Measurements from ENCODE around the gene PNPLA8.

PNPLA8 gene

GRCh38 chr7:108480311-108480710 lies 45.6 kb downstream of the PNPLA8 start:
- no peaks in the 10 kb centered on the region for H3K9me3 ChIP-seq (ENCODE audit: insufficient read depth, low read depth, low read length)
- H3K4me1 ChIP-seq (ENCODE audit: insufficient read depth, low read length, poor library complexity, severe bottlenecking): no peaks in the 10 kb centered on the region
- H3K79me2 ChIP-seq (ENCODE audit: insufficient read depth, low read length): no peaks in the 10 kb centered on the region
- H3K36me3 ChIP-seq (ENCODE audit: insufficient read depth, low read length): peaks cover 36% of the 10 kb centered on the region; the same call in 1 of the 2 replicates
- no peak overlapping the region for H3K9ac ChIP-seq (ENCODE audit: low read depth, low read length, poor library complexity, severe bottlenecking)
- H4K20me1 ChIP-seq (ENCODE audit: insufficient read depth, low read length, poor library complexity, severe bottlenecking): no peaks in the 10 kb centered on the region
- H3F3A ChIP-seq (ENCODE audit: low read depth): no peaks in the 10 kb centered on the region
- TF ChIP-seq EZH2phosphoT487 (IDR thresholded peaks at IDR 0.05; ENCODE audit: borderline replicate concordance) (no peak), CTCF (conservative IDR thresholded peaks at IDR 0.05; ENCODE audit: low read length) (no peak)
- H3K27me3 ChIP-seq (ENCODE audit: insufficient read depth, low read length, poor library complexity, severe bottlenecking): no peaks in the 10 kb centered on the region
- no peak overlapping the region for H3K4me3 ChIP-seq (ENCODE audit: low read length, poor library complexity, severe bottlenecking)
- H3K9me2 ChIP-seq (replicated peaks; ENCODE audit: low read depth, low read length): no peaks in the 10 kb centered on the region
- H3K4me2 ChIP-seq (ENCODE audit: low read depth, low read length, poor library complexity, severe bottlenecking): no peak overlapping the region
- no peak overlapping the region for H2AFZ ChIP-seq (ENCODE audit: low read length)

DNA sequence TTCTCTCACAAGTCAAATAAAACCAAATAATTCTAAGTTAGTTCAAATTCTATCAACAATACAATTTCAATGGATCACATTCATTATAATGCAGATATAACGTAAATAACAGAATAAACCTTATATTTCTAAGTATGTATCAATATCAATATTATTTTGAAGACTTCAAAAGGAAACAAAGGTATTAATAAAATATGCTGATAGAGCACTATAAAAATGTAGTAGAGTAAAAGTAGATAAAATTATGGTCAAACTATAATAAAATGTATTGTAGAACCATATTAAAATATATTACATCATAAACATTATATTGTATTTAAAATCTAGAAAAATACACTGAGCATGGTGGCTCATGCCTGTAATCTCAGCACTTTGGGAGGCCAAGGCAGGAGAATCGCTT lies 46.2 kb downstream of the PNPLA8 start:
- TF ChIP-seq CTCF (conservative IDR thresholded peaks at IDR 0.05; ENCODE audit: low read length): no peak
- no peak for TF ChIP-seq EZH2phosphoT487 (IDR thresholded peaks at IDR 0.05; ENCODE audit: borderline replicate concordance)
- Histone ChIP-seq H3K9me3 (ENCODE audit: insufficient read depth, low read depth, low read length) (no peaks in the 10 kb centered on the region), H3K79me2 (ENCODE audit: insufficient read depth, low read length) (no peaks in the 10 kb centered on the region), H4K20me1 (ENCODE audit: insufficient read depth, low read length, poor library complexity, severe bottlenecking) (no peaks in the 10 kb centered on the region), H3K4me1 (ENCODE audit: insufficient read depth, low read length, poor library complexity, severe bottlenecking) (no peaks in the 10 kb centered on the region), H3K9ac (ENCODE audit: low read depth, low read length, poor library complexity, severe bottlenecking) (no peak overlapping the region), H3K9me2 (replicated peaks; ENCODE audit: low read depth, low read length) (no peaks in the 10 kb centered on the region), H3K4me2 (ENCODE audit: low read depth, low read length, poor library complexity, severe bottlenecking) (no peak overlapping the region), H3F3A (ENCODE audit: low read depth) (no peaks in the 10 kb centered on the region), H3K27me3 (ENCODE audit: insufficient read depth, low read length, poor library complexity, severe bottlenecking) (no peaks in the 10 kb centered on the region), H3K36me3 (ENCODE audit: insufficient read depth, low read length) (peaks cover 33% of the 10 kb centered on the region; the same call in 1 of the 2 replicates), H2AFZ (ENCODE audit: low read length) (no peak overlapping the region), H3K4me3 (ENCODE audit: low read length, poor library complexity, severe bottlenecking) (no peak overlapping the region)

DNA sequence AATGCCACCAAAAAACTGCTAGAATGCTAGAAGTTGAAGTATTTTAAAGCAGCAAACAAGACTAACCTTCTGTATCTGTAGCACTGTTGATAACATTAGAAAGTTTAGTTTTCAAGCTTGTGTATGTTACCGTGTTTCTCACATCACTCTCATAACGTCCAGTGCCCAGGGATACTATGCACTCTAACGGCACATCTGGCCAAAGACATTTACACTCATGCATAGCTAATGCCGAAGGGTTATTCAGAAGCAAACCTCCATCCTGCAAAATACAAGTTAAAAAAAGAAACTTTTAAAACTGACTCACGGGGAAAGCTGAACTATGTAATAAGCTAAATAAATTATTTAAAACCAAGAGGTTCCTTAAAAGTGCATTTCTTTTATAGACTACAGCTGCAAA lies 46.8 kb downstream of the PNPLA8 start:
- TF ChIP-seq EZH2phosphoT487 (IDR thresholded peaks at IDR 0.05; ENCODE audit: borderline replicate concordance): no peak
- TF ChIP-seq CTCF (conservative IDR thresholded peaks at IDR 0.05; ENCODE audit: low read length): no peak
- no peak overlapping the region for H3K9ac ChIP-seq (ENCODE audit: low read depth, low read length, poor library complexity, severe bottlenecking)

More for the DNA sequence above, 46.8 kb downstream of the PNPLA8 start:
- Histone ChIP-seq H3K4me1 (ENCODE audit: insufficient read depth, low read length, poor library complexity, severe bottlenecking) (no peaks in the 10 kb centered on the region), H4K20me1 (ENCODE audit: insufficient read depth, low read length, poor library complexity, severe bottlenecking) (no peaks in the 10 kb centered on the region), H3K27me3 (ENCODE audit: insufficient read depth, low read length, poor library complexity, severe bottlenecking) (no peaks in the 10 kb centered on the region), H3K4me2 (ENCODE audit: low read depth, low read length, poor library complexity, severe bottlenecking) (no peak overlapping the region), H3K9me3 (ENCODE audit: insufficient read depth, low read depth, low read length) (no peaks in the 10 kb centered on the region), H3K79me2 (ENCODE audit: insufficient read depth, low read length) (no peaks in the 10 kb centered on the region), H3K9me2 (replicated peaks; ENCODE audit: low read depth, low read length) (no peaks in the 10 kb centered on the region), H3F3A (ENCODE audit: low read depth) (no peaks in the 10 kb centered on the region), H3K36me3 (ENCODE audit: insufficient read depth, low read length) (peaks cover 31% of the 10 kb centered on the region; the same call in 1 of the 2 replicates), H2AFZ (ENCODE audit: low read length) (no peak overlapping the region), H3K4me3 (ENCODE audit: low read length, poor library complexity, severe bottlenecking) (no peak overlapping the region)

Measured in Loucy (cell line).